ENCODE measurements around the gene PMIS2. TPM values are rescaled to one million over a fixed set of nuclear protein-coding genes. Genes with fewer than 3 reads are reported as not detected.
A peak's percentile ranks its signal among the peaks of the same experiment; 100 is the strongest.

PMIS2 gene
- total and polyA plus RNA-seq, 2 of the 8 experiments (the other 6 are each of a cell fraction or from before 2014, with no cell fraction given), result not detected

- no peak overlapping the region for H3K4ac ChIP-seq (replicated peaks; ENCODE audit: insufficient read length, low read depth, low read length)
- peaks cover 0 to 17% of the 10 kb centered on the region in 2 experiments; a peak in 2 of 4 replicates for H3K79me2 ChIP-seq (ENCODE audit: control insufficient read depth in 1 of 2, insufficient read depth in 2 of 2, low read length in 2 of 2)
- 91% methylated on average over 15 of the region's 15 CpGs; no CpG with 5 or more reads in 1 of the 2 experiments for WGBS, 2 experiments (ENCODE audit: extremely low coverage in 1 of 2, insufficient coverage in 1 of 2, insufficient read length in 1 of 2, insufficient replicate concordance in 2 of 2, low coverage in 1 of 2, low lambda C conversion rate in 2 of 2, missing lambda C conversion rate in 1 of 2)
- H2AFZ ChIP-seq (ENCODE audit: low read length), result no peak overlapping the region
- H3K4me3 ChIP-seq (ENCODE audit: extremely low read depth in 1 of 4, insufficient read depth in 2 of 4, low read depth in 3 of 4, low read length in 4 of 4), result no peak overlapping the region
- H3K36me3 ChIP-seq (ENCODE audit: control insufficient read depth in 2 of 4, insufficient read depth in 4 of 4, low read length in 3 of 4), result peaks cover 0 to 9% (median 5%) of the 10 kb centered on the region in 4 experiments; a peak in 3 of 8 replicates
- peaks cover 2 to 9% of the 10 kb centered on the region in 2 experiments for H4K20me1 ChIP-seq (replicated peaks in 1 of 2; ENCODE audit: control insufficient read depth in 1 of 2, insufficient read depth in 2 of 2, low read length in 2 of 2)
- no peaks in the 10 kb centered on the region; a peak in 1 of 7 replicates for H3K27me3 ChIP-seq (replicated peaks in 1 of 4; ENCODE audit: control insufficient read depth in 3 of 4, extremely low read depth in 1 of 4, insufficient read depth in 3 of 4, low read length in 3 of 4)
- DNase-seq (ENCODE audit: low read depth in 1 of 2, low spot score in 2 of 2), result no peak
- no peak overlapping the region for H3K4me2 ChIP-seq (ENCODE audit: insufficient read depth in 1 of 2, low read depth in 2 of 2, low read length in 2 of 2)
- H3K23ac ChIP-seq (ENCODE audit: insufficient read length), result no peak overlapping the region
- H4K8ac ChIP-seq (ENCODE audit: extremely low read depth, insufficient read depth, low read length), result peak overlapping the region; percentile 16; the same call in 1 of the 2 replicates
- no peak overlapping the region for H2BK20ac ChIP-seq (ENCODE audit: low read length)
- H3K79me1 ChIP-seq (ENCODE audit: low read depth, low read length), result peaks cover 12% of the 10 kb centered on the region; the same call in 1 of the 2 replicates
- no peak overlapping the region for H3K56ac ChIP-seq (replicated peaks; ENCODE audit: insufficient read length, low read depth, low read length)
- no peak overlapping the region for H3K27ac ChIP-seq (ENCODE audit: low read depth, low read length)
- no peak for FAIRE-seq
- H4K5ac ChIP-seq (ENCODE audit: insufficient read length, low read depth, low read length), result no peak overlapping the region
- H2BK5ac ChIP-seq (ENCODE audit: low read depth, low read length), result no peak overlapping the region
- peaks cover 7% of the 10 kb centered on the region; the same call in 1 of the 2 replicates for H3K23me2 ChIP-seq (ENCODE audit: low read depth, low read length)
- no peak overlapping the region for H3K9ac ChIP-seq (replicated peaks in 1 of 4; ENCODE audit: extremely low read depth in 1 of 4, low read depth in 3 of 4, low read length in 3 of 4)
- H3K18ac ChIP-seq (ENCODE audit: extremely low read depth, low read length), result no peak overlapping the region
- POLR2A ChIA-PET (ENCODE audit: partially characterized antibody), result interaction anchor here (1.0 to 3.8 kb wide), 5 partner anchors 12 to 98 kb away, joined by 3 to 19 read pairs (median 7); partner anchors contain the start of gene COX6B1
- H3K9me3 ChIP-seq (ENCODE audit: insufficient read depth in 2 of 2, low read depth in 1 of 2, low read length in 1 of 2), result no peaks in the 10 kb centered on the region
- H2BK120ac ChIP-seq (replicated peaks; ENCODE audit: low read depth, low read length), result no peak overlapping the region
- no peak overlapping the region for H2AK5ac ChIP-seq (ENCODE audit: low read depth, low read length)
- H2BK12ac ChIP-seq (ENCODE audit: low read depth, low read length), result no peak overlapping the region
- no peak overlapping the region for H2BK15ac ChIP-seq (ENCODE audit: low read length)
- no peak overlapping the region for H4K91ac ChIP-seq (replicated peaks; ENCODE audit: insufficient read length, low read length)
- 0 out of 7 replicates have a peak, but pooled peaks cover 0 to 8% (median 0%) of the 10 kb centered on the region in 4 experiments for H3K4me1 ChIP-seq (replicated peaks in 1 of 4; ENCODE audit: control insufficient read depth in 3 of 4, insufficient read depth in 4 of 4, low read length in 3 of 4)
- no peak overlapping the region for H3K14ac ChIP-seq (ENCODE audit: insufficient read length)
- CTCF ChIA-PET (ENCODE audit: partially characterized antibody), result interaction anchor here (0.6 to 4.5 kb wide), 12 partner anchors 14 to 207 kb away, joined by 3 to 65 read pairs (median 8); partner anchors contain the start of genes ATP4A and HAUS5
- TF ChIP-seq SIX5 (IDR thresholded peaks at IDR 0.05; ENCODE audit: low read depth, low read length) (no peak), ATF3 (IDR thresholded peaks at IDR 0.05; ENCODE audit: insufficient read depth, low read depth, low read length) (no peak), CTBP2 (IDR thresholded peaks at IDR 0.05; ENCODE audit: borderline replicate concordance, insufficient read depth, insufficient read length, low read length) (no peak), MAX (IDR thresholded peaks at IDR 0.05) (no peak)
Observed at GRCh38 chr19:35549879-35550523, 36.0 kb upstream of the PMIS2 start.
